HepG2 (cell line): Measurements from ENCODE around the gene OTOG. TPM values are rescaled to one million over a fixed set of nuclear protein-coding genes. Genes with fewer than 3 reads are reported as not detected.
A peak's percentile ranks its signal among the peaks of the same experiment; 100 is the strongest.

Source experiments
- ATAC-seq: fragments of 200-7000 bp; cut with Tn5 transposase; 3 replicates; pipeline ENCODE4 v1.9.1; 2020; ENCODE audit warnings: mild to moderate bottlenecking, moderate library complexity
- BruUV-seq: library from RNA; stranded (reverse); fragments of 400-500 nt; replicated peaks from 2 replicates; lab custom pipeline; 2021; lab: Mats Ljungman, UMichigan
- CTCF ChIA-PET: fragments of 300-600 bp; formaldehyde crosslinking; extraction: SDS; loops from one replicate; lab custom pipeline; 2021; ENCODE audit warnings: low total read pairs, inconsistent platforms, low intra/inter-chr PET ratio; lab: Yijun Ruan, JAX
- POLR2A ChIA-PET: fragments of 350-600 bp; sonication (Branson Sonifier 250); formaldehyde crosslinking; loops from one replicate; lab custom pipeline; 2020; ENCODE audit warnings: antibody characterized with exemption, inconsistent platforms; lab: Yijun Ruan, JAX
- DNase-seq: peaks from one replicate; pipeline ENCODE4 v3.0.0-alpha.2; 2015; ENCODE audit warnings: low spot score
- FAIRE-seq: peaks from 3 replicates; lab custom pipeline; 2011; peaks lifted over from hg19 to GRCh38; lab: Jason Lieb, UNC
- H2AFZ ChIP-seq: one replicate; pipeline ENCODE4 v1.6.1; 2011; ENCODE audit warnings: low read length, inconsistent platforms
- H3K27ac ChIP-seq: fragments of 300-600 bp; 3 replicates; pipeline ENCODE4 v1.8.0; 2011; ENCODE audit warnings: mixed run types, mild to moderate bottlenecking, mixed read lengths, low read length, inconsistent platforms; ENCODE audit not compliant: insufficient read depth; ENCODE audit errors: extremely low read length
- H3K27me3 ChIP-seq, 2 experiments: fragments of 200-600 bp in 1 of 2; 2 replicates in 1 of 2; 3 replicates in 1 of 2; pipeline versions ENCODE4 v1.6.0 to v1.8.0; 2011; ENCODE audit warnings: low read length in 2 of 2, mild to moderate bottlenecking in 2 of 2, moderate library complexity in 2 of 2, inconsistent platforms in 1 of 2; ENCODE audit not compliant: insufficient read depth in 2 of 2, control insufficient read depth in 1 of 2
- H3K36me3 ChIP-seq, 2 experiments: fragments of 200-600 bp in 1 of 2; replicated peaks in 1 of 2; 2 replicates in 1 of 2; 3 replicates in 1 of 2; pipeline versions ENCODE4 v1.5.1 to v1.8.0; 2011; ENCODE audit warnings: low read length in 2 of 2, inconsistent platforms in 1 of 2; ENCODE audit not compliant: insufficient read depth in 2 of 2, control insufficient read depth in 1 of 2
- H3K4me1 ChIP-seq: 2 replicates; pipeline ENCODE4 v1.5.1; 2012; ENCODE audit warnings: low read length, inconsistent platforms; ENCODE audit not compliant: insufficient read depth
- H3K4me2 ChIP-seq: 2 replicates; pipeline ENCODE4 v1.6.0; 2011; ENCODE audit warnings: low read depth, low read length, inconsistent platforms
- H3K4me3 ChIP-seq, 3 experiments: fragments of 200-600 bp in 1 of 3; sonication (generic), shearing (Covaris generic) in 1 of 3; replicated peaks in 1 of 3; 2 replicates each; pipeline ENCODE4 v1.5.1; 2011 to 2016; ENCODE audit warnings: low read length in 3 of 3, inconsistent platforms in 2 of 3, low read depth in 2 of 3, mild to moderate bottlenecking in 2 of 3, control low read depth in 1 of 3, mixed read lengths in 1 of 3; ENCODE audit not compliant: insufficient read depth in 1 of 3
- H3K79me2 ChIP-seq: one replicate; pipeline ENCODE4 v1.6.1; 2011; ENCODE audit warnings: low read length, inconsistent platforms; ENCODE audit not compliant: insufficient read depth
- H3K9ac ChIP-seq: 2 replicates; pipeline ENCODE4 v1.6.0; 2011; ENCODE audit warnings: mild to moderate bottlenecking, low read depth, low read length, inconsistent platforms; ENCODE audit not compliant: insufficient read depth
- H3K9me3 ChIP-seq: 2 replicates; pipeline ENCODE4 v1.5.1; 2012; ENCODE audit warnings: mild to moderate bottlenecking, low read length
- H4K20me1 ChIP-seq: 2 replicates; pipeline ENCODE4 v1.6.0; 2011; ENCODE audit warnings: inconsistent platforms, mild to moderate bottlenecking, low read length, moderate library complexity; ENCODE audit not compliant: insufficient read depth
- BCL3 ChIP-seq: sonication (generic); formaldehyde crosslinking; IDR thresholded peaks from 2 replicates; pipeline ENCODE4 v1.5.1; 2020; ENCODE audit warnings: mild to moderate bottlenecking, missing genetic modification reagents, moderate library complexity
- KLF6 ChIP-seq: IDR thresholded peaks from 2 replicates; pipeline ENCODE4 v1.8.0; 2016; ENCODE audit warnings: missing biosample characterization, missing genetic modification reagents
- POLR2G ChIP-seq: fragments of 200-400 bp; formaldehyde crosslinking; IDR thresholded peaks from 2 replicates; pipeline ENCODE4 v1.6.1; 2018; ENCODE audit warnings: mild to moderate bottlenecking, low read depth, low read length, moderate library complexity
- REST ChIP-seq, 2 experiments: IDR thresholded peaks; 2 replicates each; pipeline ENCODE4 v1.6.1; 2011 to 2012; ENCODE audit warnings: low read length in 2 of 2, borderline replicate concordance in 1 of 2, low read depth in 1 of 2, mild to moderate bottlenecking in 1 of 2, moderate library complexity in 1 of 2
- TRIM22 ChIP-seq: fragments of 450-650 bp; IDR thresholded peaks from 2 replicates; pipeline ENCODE4 v1.6.1; 2017
- ZNF282 ChIP-seq: fragments of 450-650 bp; IDR thresholded peaks from 2 replicates; pipeline ENCODE4 v1.6.1; 2018; ENCODE audit not compliant: partially characterized antibody
- ZNF33B ChIP-seq: sonication (generic); formaldehyde crosslinking; IDR thresholded peaks from 2 replicates; pipeline ENCODE4 v1.5.1; 2020; ENCODE audit warnings: mild to moderate bottlenecking, missing genetic modification reagents
- ZNF768 ChIP-seq: sonication (generic); formaldehyde crosslinking; IDR thresholded peaks from 2 replicates; pipeline ENCODE4 v1.4.0; 2020; ENCODE audit warnings: missing genetic modification reagents
- WGBS: methylation state at CpG from one replicate; pipeline ENCODE4 v1.1.6; 2017; ENCODE audit warnings: low lambda C conversion rate; 5-methylcytosine and 5-hydroxymethylcytosine counted together
- in situ Hi-C: cut with HindIII; loops from 2 replicates; pipeline ENCODE4 v1.10.0; 2017; ENCODE audit warnings: low pct_unique_long_range_greater_than_20kb; ENCODE audit not compliant: extremely low pct_ligation_motif_present
- intact Hi-C: fragments of 100-400 bp; cut with micrococcal nuclease; formaldehyde crosslinking; loops from one replicate; pipeline ENCODE4 v1.10.0; 2022; ENCODE audit not compliant: unreplicated experiment
- polyA plus RNA-seq, 8 experiments: library from polyadenylated mRNA; depleted of rRNA in 3 of 8; stranded (reverse) in 7 of 8; unstranded in 1 of 8; fragments of >200 nt; fragmentation: Illumina TruSeq in 4 of 8; extraction: Trizol in 4 of 8; gene quantifications; 2 replicates each; pipeline versions ENCODE4 v1.2.1 to v1.2.3, GENCODE V29; 2011 to 2016; ENCODE audit warnings: low read depth in 4 of 8, missing spikeins in 1 of 8, mixed read lengths in 1 of 8; ENCODE audit not compliant: insufficient read depth in 1 of 8
- total RNA-seq, 5 experiments: library from RNA; depleted of rRNA; stranded (reverse); fragments of >200 nt; fragmentation: Illumina TruSeq; extraction: Trizol; gene quantifications; 2 replicates each; pipeline ENCODE4 v1.2.3, GENCODE V29; 2016; ENCODE audit warnings: low read depth in 1 of 5

Gene OTOG
- total and polyA plus RNA-seq, 2 of the 13 experiments (the other 11 are each of a cell fraction or from before 2014, with no cell fraction given), result not detected

- no peak for TF ChIP-seq BCL3
- TF ChIP-seq KLF6, result no peak
- no peak for TF ChIP-seq POLR2G
- TF ChIP-seq REST (IDR thresholded peaks at IDR 0.05; ENCODE audit: borderline replicate concordance in 1 of 2, low read depth in 1 of 2, low read length in 2 of 2), result no peak
- TF ChIP-seq ZNF282, result no peak
- TF ChIP-seq ZNF33B (CRISPR knock-in tag), result no peak
Observed at GRCh38 chr11:17573526-17573925, 26.5 kb downstream of the OTOG start (continued).

GRCh38 chr11:17574141-17575091 is 27.4 kb downstream of the OTOG start:
- intact Hi-C loops, result no loop called here

More at GRCh38 chr11:17574141-17575091, 27.4 kb downstream of the OTOG start:
- no peak for FAIRE-seq
- H3K27ac ChIP-seq, result no peak overlapping the region
- no peak overlapping the region for H3K4me2 ChIP-seq
- in situ Hi-C loops, result no loop called here
- WGBS, result 20% methylated on average over 1 of the region's 9 CpGs
- POLR2A ChIA-PET, result no interaction called here
- BruUV-seq, result no TSS peak
- no peaks in the 10 kb centered on the region for H3K36me3 ChIP-seq
- H3K4me3 ChIP-seq, result no peak overlapping the region
- CTCF ChIA-PET, result no interaction called here
- DNase-seq, result no peak
- no peaks in the 10 kb centered on the region for H3K9me3 ChIP-seq
- no peak for TF ChIP-seq TRIM22
- peak; percentile 68; the same call in 1 of the 2 replicates for TF ChIP-seq ZNF768
- H2AFZ ChIP-seq, result no peak overlapping the region
- no peak overlapping the region for H3K9ac ChIP-seq
- no peaks in the 10 kb centered on the region for H4K20me1 ChIP-seq
- no peaks in the 10 kb centered on the region for H3K79me2 ChIP-seq
- ATAC-seq, result no peak
- peaks cover 7 to 11% of the 10 kb centered on the region in 2 experiments; a peak in 3 of 5 replicates for H3K27me3 ChIP-seq
- H3K4me1 ChIP-seq, result no peaks in the 10 kb centered on the region
